ENCODE results near the gene CAMK1D. TPM values are rescaled to one million over a fixed set of nuclear protein-coding genes. Genes with fewer than 3 reads are reported as not detected.

CAMK1D gene
- total RNA-seq, 3 donors from 2014 or later (not counting 1 experiment from before 2014, with no cell fraction given): 44.2 to 56.4 (median 49.7) TPM

GRCh38 chr10:12481924-12482323 is 132.6 kb downstream of the CAMK1D start:
- intact Hi-C loops (cut with micrococcal nuclease): no loop called here
- Histone ChIP-seq H3K4me3 (ENCODE audit: low read length) (no peak overlapping the region), H3K27ac (ENCODE audit: low read length) (no peak overlapping the region), H3K36me3 (ENCODE audit: control insufficient read depth, insufficient read depth, low read length) (no peaks in the 10 kb centered on the region), H3K27me3 (ENCODE audit: control insufficient read depth, insufficient read depth, low read length) (no peaks in the 10 kb centered on the region), H3K4me1 (ENCODE audit: control insufficient read depth, insufficient read depth, low read length) (peaks cover 14% of the 10 kb centered on the region), H3K9me3 (ENCODE audit: control insufficient read depth, insufficient read depth, low read length) (no peaks in the 10 kb centered on the region)
- Mint-ChIP-seq H3K9me3 (no peaks in the 10 kb centered on the region), H3K36me3 (no peaks in the 10 kb centered on the region), H3K27me3 (ENCODE audit: low read depth in 2 of 2) (no peaks in the 10 kb centered on the region), H3K4me3 (no peak overlapping the region), H3K4me1 (peaks cover 63 to 65% of the 10 kb centered on the region in 2 donors), H3K27ac (no peak overlapping the region)
- TF ChIP-seq CTCF (IDR thresholded peaks at IDR 0.05): no peak
- no peak for DNase-seq
- ATAC-seq: no peak
- WGBS (ENCODE audit: insufficient coverage): 71% methylated on average over 2 of the region's 4 CpGs

- Histone ChIP-seq H3K27me3 (ENCODE audit: control insufficient read depth, insufficient read depth, low read length) (no peaks in the 10 kb centered on the region), H3K9me3 (ENCODE audit: control insufficient read depth, insufficient read depth, low read length) (no peaks in the 10 kb centered on the region), H3K36me3 (ENCODE audit: control insufficient read depth, insufficient read depth, low read length) (no peaks in the 10 kb centered on the region), H3K4me1 (ENCODE audit: control insufficient read depth, insufficient read depth, low read length) (peaks cover 14% of the 10 kb centered on the region), H3K27ac (ENCODE audit: low read length) (no peak overlapping the region), H3K4me3 (ENCODE audit: low read length) (no peak overlapping the region)
- H3K4me1 Mint-ChIP-seq: peaks cover 57 to 65% of the 10 kb centered on the region in 2 donors
- H3K9me3 Mint-ChIP-seq: no peaks in the 10 kb centered on the region
- no peak overlapping the region for H3K27ac Mint-ChIP-seq
- no peak for DNase-seq
- 62% methylated on average over 8 of the region's 12 CpGs for WGBS (ENCODE audit: insufficient coverage)
- H3K36me3 Mint-ChIP-seq: no peaks in the 10 kb centered on the region
- H3K27me3 Mint-ChIP-seq (ENCODE audit: low read depth in 2 of 2): no peaks in the 10 kb centered on the region
- intact Hi-C loops (cut with micrococcal nuclease): no loop called here
- H3K4me3 Mint-ChIP-seq: no peak overlapping the region
- ATAC-seq: no peak
- no peak for TF ChIP-seq CTCF (IDR thresholded peaks at IDR 0.05)
Measured at GRCh38 chr10:12482587-12482986, 133.2 kb downstream of the CAMK1D start.

GRCh38 chr10:12484002-12484918 is 134.9 kb downstream of the CAMK1D start:
- 86% methylated on average over 22 of the region's 24 CpGs for WGBS (ENCODE audit: insufficient coverage)
- Mint-ChIP-seq H3K36me3 (no peaks in the 10 kb centered on the region), H3K4me3 (no peak overlapping the region), H3K9me3 (no peaks in the 10 kb centered on the region), H3K27me3 (ENCODE audit: low read depth in 2 of 2) (no peaks in the 10 kb centered on the region), H3K4me1 (peaks cover 51 to 62% of the 10 kb centered on the region in 2 donors), H3K27ac (no peak overlapping the region)
- no peak overlapping the region for H3K27ac ChIP-seq (ENCODE audit: low read length)
- H3K36me3 ChIP-seq (ENCODE audit: control insufficient read depth, insufficient read depth, low read length): no peaks in the 10 kb centered on the region
- H3K4me3 ChIP-seq (ENCODE audit: low read length): no peak overlapping the region
- H3K4me1 ChIP-seq (ENCODE audit: control insufficient read depth, insufficient read depth, low read length): peaks cover 14% of the 10 kb centered on the region
- intact Hi-C loops (cut with micrococcal nuclease): no loop called here
- no peaks in the 10 kb centered on the region for H3K27me3 ChIP-seq (ENCODE audit: control insufficient read depth, insufficient read depth, low read length)
- DNase-seq: no peak
- ATAC-seq: no peak
- TF ChIP-seq CTCF (IDR thresholded peaks at IDR 0.05): no peak
- no peaks in the 10 kb centered on the region for H3K9me3 ChIP-seq (ENCODE audit: control insufficient read depth, insufficient read depth, low read length)
